Measurements from ENCODE around the gene OBSCN.

DNA sequence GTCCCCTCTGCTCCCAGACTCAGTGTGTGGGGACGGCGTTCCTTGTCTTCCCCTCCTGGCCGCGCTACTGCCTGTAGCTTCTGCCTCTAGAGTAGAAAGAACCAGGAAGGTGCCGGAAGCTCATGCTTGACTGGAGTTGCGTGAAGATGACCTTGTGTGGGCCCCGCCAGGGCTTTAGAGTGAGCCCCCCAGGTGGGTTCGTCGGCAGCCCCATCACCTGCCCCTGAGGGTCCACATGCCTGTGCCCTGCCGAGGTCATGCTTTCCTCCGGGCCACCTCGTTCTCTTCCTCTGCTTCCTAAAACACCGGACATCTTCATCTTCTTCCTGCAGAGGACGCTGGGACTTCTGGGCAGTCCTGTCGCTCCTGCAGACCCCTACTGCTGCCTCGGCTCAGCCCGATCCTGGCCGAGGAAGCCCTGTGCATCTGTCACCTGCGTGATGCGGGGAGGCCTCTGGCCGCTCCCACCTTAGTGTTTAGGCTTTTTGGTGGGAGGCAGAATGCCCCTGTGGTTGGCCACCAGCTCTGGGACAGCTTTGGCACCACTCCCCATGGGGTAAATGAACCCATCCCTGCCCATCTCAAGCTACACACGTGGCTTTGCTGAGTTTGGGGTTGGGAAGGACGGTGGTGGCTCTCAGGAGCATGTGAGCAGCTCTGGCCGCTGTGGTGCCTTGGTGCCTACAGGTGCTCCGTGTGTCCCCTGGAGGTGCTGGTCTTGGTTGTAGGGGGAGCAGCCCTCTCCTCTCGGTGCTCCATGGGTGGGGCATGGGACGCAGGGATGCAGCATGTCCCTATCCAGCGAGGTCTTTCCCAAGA lies 12.3 kb downstream of the OBSCN start:
- TF ChIP-seq FOXK2 (IDR thresholded peaks at IDR 0.05) (no peak), CTBP1 (IDR thresholded peaks at IDR 0.05; ENCODE audit: borderline replicate concordance) (no peak), FOXA1 (IDR thresholded peaks at IDR 0.05) (no peak), SUZ12 (IDR thresholded peaks at IDR 0.05) (no peak), TARDBP (IDR thresholded peaks at IDR 0.05) (no peak), FOXM1 (IDR thresholded peaks at IDR 0.05; ENCODE audit: borderline replicate concordance) (no peak), L3MBTL2 (conservative IDR thresholded peaks at IDR 0.05) (no peak), SP1 (IDR thresholded peaks at IDR 0.05) (no peak), BHLHE40 (IDR thresholded peaks at IDR 0.05; ENCODE audit: borderline replicate concordance) (no peak), NFRKB (IDR thresholded peaks at IDR 0.05) (no peak), ZNF384 (IDR thresholded peaks at IDR 0.05) (no peak), ARNT (IDR thresholded peaks at IDR 0.05) (no peak)

Measured in HEK293T (cell line).